OCI-LY3 (cell line): ENCODE data around the gene MTUS2.

Experiments used
- CTCF ChIP-seq: fragments of 200-600, 300-600 bp; sonication (generic); IDR thresholded peaks from 2 replicates; pipeline ENCODE4 v1.5.1; 2014; ENCODE audit warnings: antibody characterized with exemption, low read length, low read depth
- EZH2phosphoT487 ChIP-seq: fragments of 200-600 bp; shearing (Covaris generic); IDR thresholded peaks from 2 replicates; pipeline ENCODE4 v1.6.1; 2018; ENCODE audit warnings: antibody characterized with exemption, mixed run types, low read depth

- no peak for TF ChIP-seq CTCF
- TF ChIP-seq EZH2phosphoT487, result no peak
These were observed 561.9 kb downstream of the MTUS2 start for GRCh38 chr13:29382021-29382420.
